ENCODE data around the gene SEPTIN12.
"Not testable (repeated sequence)": the region's sequence is repeated elsewhere in the genome, so short reads cannot be mapped to it uniquely, and the experiment has no call there.

Gene SEPTIN12

DNA sequence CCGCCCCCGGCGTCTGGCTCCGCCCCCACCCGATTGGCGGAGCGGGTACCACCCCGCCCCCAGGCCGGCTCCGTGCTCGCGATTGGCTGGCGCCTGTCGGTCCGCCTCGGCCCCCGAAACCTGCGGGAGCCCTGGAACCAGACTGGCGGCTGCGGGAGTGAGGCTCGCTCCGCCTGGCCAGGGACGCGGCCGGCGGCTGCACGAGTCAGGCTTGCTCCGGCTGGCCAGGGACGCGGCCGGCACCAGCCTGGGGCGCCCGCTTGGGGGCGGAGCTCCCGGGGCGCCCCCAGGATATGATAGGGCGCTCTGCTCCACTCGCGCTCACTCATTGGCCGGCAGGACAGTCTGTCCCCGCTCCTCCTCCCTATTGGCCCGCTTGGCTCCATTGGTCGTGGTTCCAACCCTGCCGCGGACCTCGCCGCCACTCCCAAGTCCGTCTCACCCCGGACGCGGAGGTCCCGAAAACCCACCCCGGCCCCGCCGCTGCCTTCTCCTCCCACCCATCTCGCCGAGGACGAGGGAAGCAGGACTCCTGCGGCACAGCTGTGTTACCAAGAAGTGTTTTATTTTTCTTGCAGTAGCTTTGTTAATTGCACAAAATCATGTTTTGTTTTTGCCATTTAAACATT lies 14.6 kb upstream of the SEPTIN12 start:
- DNase-seq (ENCODE audit: low read depth in 2 of 2): peak; percentile 66 to 73

DNA sequence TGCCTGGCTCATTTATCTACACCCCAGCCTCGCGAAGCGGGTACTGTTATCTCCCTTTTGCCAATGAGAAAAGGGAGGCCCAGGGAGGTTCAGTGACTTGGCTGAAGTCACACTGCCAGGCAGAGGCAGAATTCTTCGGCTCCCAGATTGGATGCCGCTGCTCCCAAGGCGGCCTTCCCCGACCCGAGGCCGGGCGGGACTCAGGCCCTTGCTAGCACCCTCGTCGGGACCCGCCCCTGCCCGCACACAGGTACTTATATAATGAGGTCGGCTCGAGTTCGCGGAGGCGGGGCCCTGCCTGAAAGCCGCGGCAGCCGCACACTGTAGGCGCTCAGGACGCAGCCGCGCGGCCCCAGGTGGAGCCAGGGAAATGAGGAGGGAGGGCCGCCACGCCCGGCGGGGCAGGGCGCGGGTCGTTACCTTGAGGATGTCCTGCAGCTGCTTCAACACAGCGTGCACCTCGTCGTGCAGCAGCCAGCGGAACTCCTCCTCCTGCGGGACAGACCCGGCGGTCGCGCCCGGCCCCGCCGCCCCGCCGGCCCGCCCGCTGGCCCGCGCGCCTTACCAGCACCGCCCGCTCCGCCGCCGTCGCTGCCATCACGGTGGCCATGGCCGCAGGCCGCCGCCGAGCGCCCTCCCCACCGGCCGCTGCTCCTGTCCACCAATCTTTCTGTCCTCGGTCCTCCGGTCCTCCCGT lies 14.0 kb upstream of the SEPTIN12 start, which contains the start of gene ROGDI:
ROGDI (minus strand) TSS at position 672 of the 697 bp plus-strand sequence; CDS start at position 610, 62 bp downstream.
- DNase-seq (ENCODE audit: low read depth in 2 of 2): peak; percentile 38 to 41

- DNase-seq (ENCODE audit: low read depth in 2 of 2): no peak
Observed at GRCh38 chr16:4801051-4801961, 13.2 kb upstream of the SEPTIN12 start.

DNA sequence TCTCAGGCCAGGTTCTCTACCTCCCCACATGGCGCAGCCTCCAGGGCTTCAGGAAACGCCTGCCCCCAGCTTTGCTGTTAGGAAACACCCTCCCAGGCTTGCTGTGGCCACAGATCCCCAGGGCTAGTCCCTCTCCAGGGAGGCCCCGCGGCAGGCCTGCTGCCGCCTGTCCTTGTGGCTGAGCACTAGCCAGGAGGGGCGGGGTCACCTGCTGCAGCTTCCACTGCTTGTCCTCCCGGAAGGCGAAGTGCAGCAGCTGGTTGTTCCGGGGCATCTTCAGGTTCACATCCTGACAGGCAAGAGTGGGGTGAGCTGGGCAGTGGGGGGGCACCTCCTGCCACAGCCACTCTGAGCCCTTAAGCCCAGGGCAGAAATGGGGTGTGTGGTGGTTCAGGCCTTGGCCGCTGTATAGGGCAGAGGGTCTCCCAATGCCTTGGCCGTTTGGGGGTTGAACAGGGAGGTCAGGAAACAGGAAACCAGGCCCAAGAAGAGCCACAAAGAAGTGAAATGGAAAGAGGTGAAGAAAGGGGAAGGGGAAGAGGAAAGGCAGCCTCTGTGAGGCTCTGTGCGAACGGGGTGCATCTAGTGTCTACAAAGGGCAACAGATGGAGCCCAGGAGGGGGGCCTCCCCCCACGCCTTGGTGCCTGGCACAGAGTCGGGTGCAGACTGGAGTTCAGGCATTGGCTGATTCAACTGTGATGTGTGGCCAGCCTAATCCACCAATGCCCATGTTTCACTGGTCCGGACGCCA lies 12.3 kb upstream of the SEPTIN12 start:
- DNase-seq (ENCODE audit: low read depth in 2 of 2): no peak

- DNase-seq (ENCODE audit: low read depth in 2 of 2): no peak
Observed at GRCh38 chr16:4799171-4799855, 11.2 kb upstream of the SEPTIN12 start.

- no peak for DNase-seq (ENCODE audit: low read depth in 2 of 2)
Observed at GRCh38 chr16:4798456-4798855, 10.3 kb upstream of the SEPTIN12 start.

- DNase-seq (ENCODE audit: low read depth in 2 of 2): no peak
Observed at GRCh38 chr16:4797805-4798252, 9.7 kb upstream of the SEPTIN12 start.

- DNase-seq (ENCODE audit: low read depth in 2 of 2): no peak
Observed at GRCh38 chr16:4796982-4797804, 9.0 kb upstream of the SEPTIN12 start.

DNA sequence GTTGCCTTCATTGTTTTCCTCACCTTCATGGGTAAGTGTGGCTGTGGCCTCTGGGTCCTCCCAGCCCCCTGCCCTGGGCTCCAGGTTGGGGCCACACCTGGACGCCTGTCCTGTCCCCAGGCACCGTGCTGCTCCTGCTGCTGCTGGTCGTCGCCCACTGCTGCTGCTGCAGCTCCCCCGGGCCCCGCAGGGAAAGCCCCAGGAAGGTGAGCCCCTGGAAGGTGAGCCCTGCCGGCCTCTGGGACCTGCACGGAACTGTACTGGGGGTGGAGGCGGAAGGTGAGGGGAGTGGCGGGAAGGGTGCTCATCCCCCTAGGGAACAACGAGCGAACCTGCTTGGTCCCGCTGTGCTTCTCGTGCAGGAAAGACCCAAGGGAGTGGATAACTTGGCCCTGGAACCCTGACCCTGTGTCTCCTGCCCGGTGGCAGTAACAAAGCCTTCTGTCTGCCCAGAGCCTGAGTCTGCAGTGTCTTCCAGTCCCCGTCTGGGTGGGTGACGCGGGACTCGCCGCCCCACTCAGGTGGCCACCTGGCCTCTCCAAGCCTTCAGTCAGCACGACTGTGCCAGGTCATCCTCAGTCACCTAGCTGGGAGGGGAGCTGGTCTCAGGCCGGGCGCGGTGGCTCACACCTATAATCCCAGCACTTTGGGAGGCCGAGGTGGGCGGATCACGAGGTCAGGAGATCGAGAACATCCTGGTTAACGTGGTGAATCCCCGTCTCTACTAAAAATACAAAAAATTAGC lies 7.9 kb upstream of the SEPTIN12 start:
- no peak for DNase-seq (ENCODE audit: low read depth in 2 of 2)

- no peak for DNase-seq (ENCODE audit: low read depth in 2 of 2)
Observed at GRCh38 chr16:4795181-4795827, 7.2 kb upstream of the SEPTIN12 start, which contains the start of gene SMIM22. Gene SMIM22 (plus strand): TSS chr16:4795369. CDS start chr16:4795735, 366 bp downstream.

DNA sequence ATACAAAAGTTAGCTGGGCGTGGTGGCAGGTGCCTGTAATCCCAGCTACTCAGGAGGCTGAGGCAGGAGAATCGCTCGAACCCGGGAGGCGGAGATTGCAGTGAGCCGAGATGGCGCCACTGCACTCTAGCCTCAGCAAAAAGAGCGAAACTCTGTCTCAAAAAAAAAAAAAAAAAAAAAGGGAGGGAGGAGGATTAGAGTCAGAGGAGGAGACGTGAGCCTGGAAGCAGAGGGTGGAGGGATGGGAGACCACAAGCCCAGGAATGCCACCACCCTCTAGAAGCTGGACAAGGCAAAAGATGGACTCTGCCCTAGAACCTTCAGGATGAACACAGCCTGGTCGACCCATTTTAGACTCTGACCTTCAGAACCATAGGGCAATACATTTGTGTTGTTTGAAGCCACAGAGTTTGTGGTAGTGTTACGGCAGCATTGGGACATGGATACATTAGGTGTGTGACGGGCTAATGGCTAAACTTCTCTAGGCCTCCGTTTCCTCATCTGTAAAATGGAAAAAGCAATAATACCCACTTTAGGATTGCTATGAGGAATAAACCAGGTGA lies 4.9 kb upstream of the SEPTIN12 start:
- DNase-seq (ENCODE audit: low read depth in 2 of 2): no peak

DNA sequence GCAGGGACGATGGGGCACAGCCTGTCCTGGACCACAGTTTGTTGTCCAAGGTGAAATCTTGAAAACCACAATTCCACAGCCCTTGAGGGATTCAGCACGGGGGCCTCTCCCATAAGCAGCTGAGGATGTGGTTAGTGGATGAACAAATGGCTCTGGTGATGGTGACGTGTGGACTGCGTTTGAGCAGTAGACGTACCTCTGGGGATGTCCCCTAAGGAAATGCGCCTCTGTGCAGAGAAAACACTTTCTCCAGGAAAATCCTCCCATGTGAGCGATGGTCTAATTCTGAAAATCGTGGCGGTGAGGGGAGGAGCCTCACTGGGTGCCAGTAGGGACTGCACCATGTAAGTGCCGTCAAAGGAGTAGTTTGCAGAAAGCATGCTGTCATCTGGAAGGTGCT lies 2.7 kb upstream of the SEPTIN12 start:
- DNase-seq (ENCODE audit: low read depth in 2 of 2): no peak

DNA sequence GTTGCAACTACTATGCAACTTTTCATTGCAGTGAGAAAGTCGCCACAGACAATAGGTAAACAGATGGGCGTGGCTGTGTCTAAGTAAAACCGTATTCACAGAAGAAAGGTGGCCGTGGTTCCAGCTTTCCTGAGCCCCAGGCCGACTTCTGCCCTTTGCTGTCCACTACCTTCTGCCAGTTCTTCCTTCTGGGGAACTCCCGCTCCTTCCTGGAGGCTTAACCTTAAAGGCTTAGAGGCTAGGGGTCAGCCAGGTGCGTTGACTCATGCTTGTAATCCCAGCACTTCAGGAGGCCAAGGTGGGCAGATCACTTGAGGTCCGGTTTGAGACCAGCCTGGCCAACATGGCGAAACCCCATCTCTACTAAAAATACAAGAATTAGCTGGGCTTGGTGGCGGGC lies 2.1 kb upstream of the SEPTIN12 start:
- DNase-seq (ENCODE audit: low read depth in 2 of 2): no peak

GRCh38 chr16:4788910-4789309 lies 765 bp upstream of the SEPTIN12 start:
- DNase-seq (ENCODE audit: low read depth in 2 of 2): no peak

GRCh38 chr16:4788489-4788889 lies 344 bp upstream of the SEPTIN12 start:
- no peak for DNase-seq (ENCODE audit: low read depth in 2 of 2)

DNA sequence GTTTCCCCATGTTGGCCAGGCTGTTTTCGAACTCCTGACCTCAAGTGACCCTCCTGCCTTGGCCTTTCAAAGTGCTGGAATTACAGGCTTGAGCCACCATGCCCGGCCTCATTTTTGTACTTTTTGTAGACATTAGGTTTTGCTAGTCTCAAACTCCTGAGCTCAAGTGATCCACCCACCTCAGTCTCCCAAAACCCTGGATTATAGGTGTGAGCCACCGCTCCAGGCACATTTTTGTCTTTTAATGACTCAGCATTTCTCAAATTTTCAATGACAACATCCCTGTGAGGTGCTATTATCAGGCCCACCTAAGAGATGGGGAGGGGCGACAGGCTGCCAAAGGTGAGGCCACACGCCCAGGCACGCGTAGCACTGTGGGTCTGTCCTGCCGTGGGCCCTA lies 1.1 kb downstream of the SEPTIN12 start:
- DNase-seq (ENCODE audit: low read depth in 2 of 2): no peak

DNA sequence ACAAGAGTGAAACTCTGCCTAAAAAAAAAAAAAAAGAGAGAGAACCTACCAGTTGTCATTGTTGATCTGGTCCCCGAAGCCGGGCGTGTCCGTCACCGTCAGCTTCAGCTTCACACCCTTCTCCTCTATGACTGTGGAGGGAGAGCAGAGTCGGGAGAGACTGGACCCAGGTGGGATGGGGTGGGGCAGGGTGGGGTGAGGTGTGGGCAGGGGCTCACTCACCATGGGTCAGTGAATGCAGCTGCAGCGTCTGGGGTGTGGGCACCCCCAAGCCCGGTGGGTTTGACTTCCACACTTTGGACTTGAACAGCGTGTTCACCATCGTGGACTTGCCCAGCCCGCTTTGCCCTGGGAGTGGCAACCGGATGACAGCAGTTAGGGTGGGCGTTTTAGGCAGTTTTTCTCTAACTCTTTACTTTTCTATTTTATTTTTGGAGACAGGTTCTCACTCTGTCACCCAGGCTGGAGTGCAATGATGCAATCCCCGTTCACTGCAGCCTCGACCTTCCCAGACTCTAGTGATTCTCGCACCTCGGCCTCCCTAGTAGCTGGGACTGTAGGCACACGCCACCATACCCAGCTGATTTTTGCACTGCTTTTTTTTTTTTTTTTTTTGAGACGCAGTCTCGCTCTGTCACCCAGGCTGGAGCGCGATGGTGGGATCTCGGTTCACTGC lies 2.2 kb downstream of the SEPTIN12 start:
- no peak for DNase-seq (ENCODE audit: low read depth in 2 of 2)

DNA sequence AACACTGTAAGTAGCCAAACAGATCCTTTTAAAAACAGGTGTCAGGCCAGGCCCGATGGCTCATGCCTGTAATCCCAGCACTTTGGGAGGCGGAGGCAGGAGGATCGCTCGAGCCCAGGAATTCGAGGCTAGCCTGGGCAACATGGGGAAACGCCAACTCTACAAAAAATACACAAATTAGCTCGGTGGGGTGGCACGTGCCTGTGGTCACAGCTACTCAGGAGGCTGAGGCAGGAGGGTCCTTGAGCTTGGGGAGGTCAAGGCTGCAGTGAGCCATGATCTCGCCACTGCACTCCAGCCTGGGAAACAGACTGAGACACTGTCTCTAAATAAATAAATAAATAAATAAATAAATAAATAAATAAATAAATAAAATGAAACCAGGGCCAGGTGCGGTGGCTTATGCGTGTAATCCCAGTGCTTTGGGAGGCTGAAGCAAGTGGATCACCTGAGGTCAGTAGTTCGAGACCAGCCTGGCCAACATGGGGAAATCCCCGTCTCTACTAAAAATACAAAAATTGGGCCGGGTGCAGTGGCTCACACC lies 3.6 kb downstream of the SEPTIN12 start:
- not testable (repeated sequence) for DNase-seq (ENCODE audit: low read depth in 2 of 2)

Data from activated CD8-positive, alpha-beta memory T cell treated with anti-CD3 and anti-CD28 coated beads for 4 hours (primary cell).